ENCODE data around the gene GPR89A.

GRCh38 chr1:145688924-145689323 lies 81.1 kb downstream of the GPR89A start:
- TF ChIP-seq CTCF (optimal IDR thresholded peaks at IDR 0.05 in 1 of 3, IDR thresholded peaks at IDR 0.05 in 1 of 3, conservative IDR thresholded peaks at IDR 0.05 in 1 of 3; ENCODE audit: extremely low read depth in 1 of 3, insufficient read depth in 2 of 3, low read length in 3 of 3) (no peak), EZH2 (IDR thresholded peaks at IDR 0.05; ENCODE audit: low read length) (no peak)

Data from keratinocyte (primary cell).